ENCODE measurements around the gene UBR3. TPM values are rescaled to one million over a fixed set of nuclear protein-coding genes. Genes with fewer than 3 reads are reported as not detected.
"Not testable (repeated sequence)": the region's sequence is repeated elsewhere in the genome, so short reads cannot be mapped to it uniquely, and the experiment has no call there.

Gene UBR3
- total RNA-seq, 1 experiment from 2014 or later, result 24.5 TPM

DNA sequence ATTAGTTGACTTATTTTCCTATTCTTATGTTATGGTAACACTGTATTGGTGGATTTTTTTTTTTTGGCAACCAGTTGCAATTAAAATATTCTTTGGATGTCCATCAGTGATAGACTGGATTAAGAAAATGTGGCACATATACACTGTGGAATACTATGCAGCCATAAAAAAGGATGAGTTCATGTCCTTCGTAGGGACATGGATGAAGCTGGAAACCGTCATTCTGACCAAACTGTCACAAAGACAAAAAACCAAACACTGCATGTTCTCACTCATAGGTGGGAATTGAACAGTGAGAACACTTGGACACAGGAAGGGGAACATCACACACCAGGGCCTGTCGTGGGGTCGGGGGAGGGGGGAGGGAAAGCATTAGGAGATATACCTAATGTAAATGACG is 130.0 kb downstream of the UBR3 start:
- not testable (repeated sequence) for DNase-seq, H3K9me3 ChIP-seq, H3K4me3 ChIP-seq, H3K27me3 ChIP-seq
- H3K36me3 ChIP-seq, result peaks cover 19% of the 10 kb centered on the region

- Histone ChIP-seq H3K9me3 (no peaks in the 10 kb centered on the region), H3K4me3 (no peak overlapping the region), H3K36me3 (peaks cover 33% of the 10 kb centered on the region), H3K27me3 (no peaks in the 10 kb centered on the region)
- no peak for DNase-seq
These were observed 134.7 kb downstream of the UBR3 start for GRCh38 chr2:169961911-169962310.

- no peak overlapping the region for H3K4me3 ChIP-seq
- no peaks in the 10 kb centered on the region for H3K27me3 ChIP-seq
- H3K9me3 ChIP-seq, result no peaks in the 10 kb centered on the region
- no peak for DNase-seq
- peaks cover 31% of the 10 kb centered on the region for H3K36me3 ChIP-seq
These were observed 136.5 kb downstream of the UBR3 start for GRCh38 chr2:169963786-169964185.

DNA sequence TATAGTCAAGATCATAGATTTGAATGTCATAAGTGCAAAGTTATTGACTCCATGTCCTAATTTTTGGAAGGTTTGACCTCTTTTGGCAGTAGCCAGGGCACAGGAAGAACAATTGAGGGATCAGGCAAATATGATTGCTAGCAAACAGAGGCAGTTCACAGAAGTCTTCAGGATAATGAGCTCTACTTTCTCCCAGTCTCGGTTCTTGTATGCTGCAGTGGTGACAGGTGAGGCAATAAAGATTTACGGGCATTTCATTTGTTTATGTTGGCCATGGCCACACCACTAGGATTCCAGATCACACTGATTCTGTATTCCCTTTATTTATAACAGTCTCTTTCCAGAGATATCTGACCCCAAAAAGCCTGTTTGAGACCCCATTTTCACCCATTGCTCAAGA is 137.5 kb downstream of the UBR3 start:
- H3K27me3 ChIP-seq, result no peaks in the 10 kb centered on the region
- H3K9me3 ChIP-seq, result no peaks in the 10 kb centered on the region
- no peak for DNase-seq
- H3K36me3 ChIP-seq, result peaks cover 24% of the 10 kb centered on the region
- no peak overlapping the region for H3K4me3 ChIP-seq

- no peak overlapping the region for H3K4me3 ChIP-seq
- no peak for DNase-seq
- peaks cover 23% of the 10 kb centered on the region for H3K36me3 ChIP-seq
- no peaks in the 10 kb centered on the region for H3K9me3 ChIP-seq
- no peaks in the 10 kb centered on the region for H3K27me3 ChIP-seq
These were observed 138.2 kb downstream of the UBR3 start for GRCh38 chr2:169965495-169965894.

DNA sequence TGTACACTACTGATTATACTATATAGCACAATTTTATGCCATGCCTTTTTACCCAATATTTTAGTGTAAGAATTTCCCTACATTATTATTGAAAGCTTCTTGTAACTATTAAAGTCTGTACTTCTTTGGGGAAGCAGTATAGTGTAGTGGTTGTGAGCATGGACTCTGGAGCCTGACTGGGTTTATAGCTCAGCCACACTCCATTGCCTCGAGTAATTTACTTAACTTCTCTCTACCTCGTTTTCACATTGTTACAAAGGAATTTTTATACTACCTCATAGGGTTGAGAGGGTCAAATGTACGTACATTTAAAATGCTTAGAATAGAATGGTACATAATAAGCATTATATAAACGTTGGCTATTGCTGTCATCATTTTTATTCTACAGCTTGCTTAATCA is 139.2 kb downstream of the UBR3 start:
- Histone ChIP-seq H3K4me3 (no peak overlapping the region), H3K27me3 (no peaks in the 10 kb centered on the region), H3K9me3 (no peaks in the 10 kb centered on the region), H3K36me3 (peaks cover 23% of the 10 kb centered on the region)
- no peak for DNase-seq

GRCh38 chr2:169968743-169969142 is 141.5 kb downstream of the UBR3 start:
- Histone ChIP-seq H3K4me3 (no peak overlapping the region), H3K9me3 (no peaks in the 10 kb centered on the region), H3K27me3 (no peaks in the 10 kb centered on the region), H3K36me3 (peaks cover 23% of the 10 kb centered on the region)
- DNase-seq, result no peak

GRCh38 chr2:169975221-169975620 is 148.0 kb downstream of the UBR3 start:
- Histone ChIP-seq H3K27me3 (no peaks in the 10 kb centered on the region), H3K4me3 (no peak overlapping the region), H3K36me3 (peaks cover 20% of the 10 kb centered on the region), H3K9me3 (peaks cover 14% of the 10 kb centered on the region)
- DNase-seq, result no peak

DNA sequence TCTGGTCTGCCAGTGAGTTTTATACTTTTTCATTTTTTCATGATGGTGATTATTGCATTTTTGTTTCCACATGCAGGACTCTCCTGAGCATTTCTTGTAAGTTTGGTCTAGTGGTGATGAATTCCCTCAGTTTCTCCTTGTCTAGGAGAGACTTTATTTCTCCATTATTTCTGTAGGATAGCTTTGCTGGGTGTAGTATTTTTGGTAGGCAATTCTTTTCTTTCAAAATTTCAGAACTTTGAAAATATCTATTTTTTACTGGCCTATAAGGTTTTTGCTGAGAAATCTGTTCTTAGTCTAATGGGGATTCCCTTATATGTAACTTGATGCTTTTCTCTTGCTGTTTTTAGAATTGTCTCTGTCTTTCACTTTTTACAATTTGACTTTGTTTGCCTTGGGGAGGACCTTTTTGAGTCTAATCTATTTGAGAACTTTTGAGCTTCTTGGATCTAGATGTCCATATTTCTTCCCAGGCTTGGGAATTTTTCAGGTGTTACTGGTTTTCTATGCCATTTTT is 149.1 kb downstream of the UBR3 start:
- H3K27me3 ChIP-seq, result no peaks in the 10 kb centered on the region
- DNase-seq, result no peak
- no peak overlapping the region for H3K4me3 ChIP-seq
- peaks cover 14% of the 10 kb centered on the region for H3K9me3 ChIP-seq
- peaks cover 20% of the 10 kb centered on the region for H3K36me3 ChIP-seq

DNA sequence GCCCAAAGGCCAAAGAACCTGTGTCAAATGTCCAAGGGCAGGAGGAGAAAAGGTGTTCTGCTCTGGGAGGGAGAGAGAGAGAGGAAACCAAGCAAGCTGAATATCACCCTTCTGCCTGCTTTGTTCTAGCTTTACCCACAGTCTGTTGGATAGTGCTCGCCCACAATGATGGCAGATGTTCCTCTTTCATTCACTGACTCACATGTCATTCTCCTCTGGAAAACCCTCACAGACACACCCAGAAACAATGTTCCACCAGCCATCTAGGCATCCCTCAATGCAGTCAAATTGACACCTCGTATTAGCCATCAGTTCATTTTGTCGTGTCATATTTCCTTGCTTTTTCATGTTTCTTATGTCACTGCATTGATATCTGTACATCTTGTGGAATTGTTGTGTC is 150.3 kb downstream of the UBR3 start:
- Histone ChIP-seq H3K9me3 (peaks cover 14% of the 10 kb centered on the region), H3K36me3 (peaks cover 17% of the 10 kb centered on the region), H3K27me3 (no peaks in the 10 kb centered on the region), H3K4me3 (no peak overlapping the region)
- no peak for DNase-seq

- Histone ChIP-seq H3K9me3 (peaks cover 14% of the 10 kb centered on the region), H3K27me3 (no peaks in the 10 kb centered on the region), H3K36me3 (peaks cover 17% of the 10 kb centered on the region), H3K4me3 (no peak overlapping the region)
- no peak for DNase-seq
These were observed 151.3 kb downstream of the UBR3 start for GRCh38 chr2:169978402-169979017.

DNA sequence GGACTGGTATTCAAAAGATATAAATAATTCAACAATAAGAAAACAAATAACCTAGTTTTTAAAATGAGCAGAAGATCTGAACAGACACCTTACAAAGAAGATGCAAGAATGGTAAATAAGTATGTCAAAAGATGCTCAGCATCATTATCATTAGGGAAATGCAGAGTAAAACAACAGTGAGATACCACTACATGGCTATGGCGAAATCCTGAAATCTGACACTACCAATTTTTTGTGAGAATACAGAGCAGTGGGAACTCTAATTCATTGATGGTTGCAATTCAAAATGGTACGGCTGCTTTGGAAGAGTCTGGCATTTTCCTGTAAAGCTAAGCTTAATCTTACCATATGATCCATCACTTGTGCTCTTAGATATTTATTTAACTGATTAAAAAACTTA is 151.8 kb downstream of the UBR3 start:
- no peak for DNase-seq
- Histone ChIP-seq H3K4me3 (no peak overlapping the region), H3K9me3 (peaks cover 14% of the 10 kb centered on the region), H3K36me3 (peaks cover 17% of the 10 kb centered on the region), H3K27me3 (no peaks in the 10 kb centered on the region)

DNA sequence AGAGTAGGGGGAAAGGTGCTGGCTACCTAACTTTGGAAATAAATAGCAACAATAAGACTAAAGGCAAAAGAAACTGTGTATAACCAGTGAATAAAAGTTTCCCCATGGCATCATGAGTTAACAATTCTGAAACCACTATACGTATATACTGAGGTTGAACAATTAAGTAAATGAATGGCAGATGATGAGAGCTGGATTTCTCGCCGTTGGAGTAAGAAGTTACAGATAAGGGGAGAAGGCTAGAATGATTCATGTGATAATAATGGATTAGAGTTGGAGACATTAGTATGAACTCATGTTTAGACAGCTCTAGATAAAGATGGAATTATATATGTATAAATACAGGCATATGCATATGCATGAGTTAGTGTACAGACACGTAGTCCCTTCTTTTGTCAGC is 152.7 kb downstream of the UBR3 start:
- DNase-seq, result no peak
- H3K4me3 ChIP-seq, result no peak overlapping the region
- no peaks in the 10 kb centered on the region for H3K27me3 ChIP-seq
- H3K9me3 ChIP-seq, result peaks cover 14% of the 10 kb centered on the region
- peaks cover 12% of the 10 kb centered on the region for H3K36me3 ChIP-seq

- H3K27me3 ChIP-seq, result no peaks in the 10 kb centered on the region
- H3K36me3 ChIP-seq, result peaks cover 12% of the 10 kb centered on the region
- peaks cover 14% of the 10 kb centered on the region for H3K9me3 ChIP-seq
- no peak overlapping the region for H3K4me3 ChIP-seq
- DNase-seq, result no peak
These were observed 153.4 kb downstream of the UBR3 start for GRCh38 chr2:169980643-169981042.

DNA sequence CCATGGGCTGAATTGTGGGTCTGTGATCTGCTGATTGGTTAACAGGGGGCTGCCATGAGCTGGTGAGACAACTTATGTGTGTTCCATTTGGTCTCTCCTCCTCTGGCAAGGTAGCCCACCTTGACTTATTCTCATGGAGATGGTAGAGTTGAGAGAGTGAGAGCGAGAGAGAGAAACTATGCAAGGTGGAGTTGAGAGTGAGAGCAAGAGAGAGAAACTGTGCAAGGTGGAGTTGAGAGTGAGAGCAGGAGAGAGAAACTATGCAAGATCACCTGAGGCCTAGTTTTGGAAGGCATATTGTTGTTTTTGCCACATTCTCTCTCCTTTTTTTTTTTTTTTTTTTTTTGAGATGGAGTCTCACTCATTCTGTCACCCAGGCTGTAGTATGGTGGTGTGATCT is 155.7 kb downstream of the UBR3 start:
- Histone ChIP-seq H3K27me3 (no peaks in the 10 kb centered on the region), H3K4me3 (no peak overlapping the region), H3K36me3 (0 out of 2 replicates have a peak, but pooled peaks cover 3% of the 10 kb centered on the region), H3K9me3 (no peaks in the 10 kb centered on the region)
- DNase-seq, result no peak

DNA sequence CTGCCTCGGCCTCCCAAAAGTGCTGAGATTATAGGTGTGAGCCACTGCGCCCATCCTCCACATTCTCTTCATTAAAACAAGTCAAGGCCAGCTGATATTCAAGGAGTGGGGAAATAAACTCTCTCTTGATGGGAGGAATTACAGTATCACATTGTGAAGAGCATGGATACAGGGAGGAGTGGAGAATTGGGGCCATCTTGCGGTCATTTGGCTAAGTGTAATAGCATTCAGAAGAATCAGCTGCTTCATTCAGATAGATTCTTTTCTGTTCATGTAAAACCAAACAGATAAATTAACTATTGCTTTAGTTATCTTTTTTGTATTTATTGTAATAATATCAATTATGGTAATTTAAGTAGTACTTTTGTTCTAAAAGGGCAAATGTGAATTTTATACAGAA is 156.3 kb downstream of the UBR3 start:
- no peaks in the 10 kb centered on the region for H3K9me3 ChIP-seq
- no peak overlapping the region for H3K4me3 ChIP-seq
- H3K36me3 ChIP-seq, result 0 out of 2 replicates have a peak, but pooled peaks cover 3% of the 10 kb centered on the region
- H3K27me3 ChIP-seq, result no peaks in the 10 kb centered on the region
- DNase-seq, result no peak

DNA sequence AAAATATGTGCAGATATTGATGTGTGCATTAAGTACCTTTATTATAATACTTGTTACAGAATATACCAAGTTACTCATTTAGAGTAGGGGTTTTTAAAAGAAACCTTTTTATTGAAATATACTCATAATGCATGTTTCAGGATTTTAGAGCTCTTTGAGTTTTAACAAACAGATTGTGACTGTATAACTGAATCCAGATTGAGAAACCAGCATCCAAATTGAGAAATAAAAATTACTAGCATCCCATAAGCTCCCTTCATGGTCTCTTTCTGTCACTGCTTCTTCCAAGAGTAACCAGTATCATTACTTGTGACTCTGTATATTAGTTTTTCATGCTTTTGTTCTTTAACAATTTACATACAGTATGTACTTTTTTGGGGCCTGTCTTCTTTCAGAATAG is 156.9 kb downstream of the UBR3 start:
- Histone ChIP-seq H3K4me3 (no peak overlapping the region), H3K27me3 (no peaks in the 10 kb centered on the region), H3K36me3 (0 out of 2 replicates have a peak, but pooled peaks cover 3% of the 10 kb centered on the region), H3K9me3 (no peaks in the 10 kb centered on the region)
- no peak for DNase-seq

GRCh38 chr2:169994752-169995151 is 167.5 kb downstream of the UBR3 start:
- DNase-seq, result no peak
- Histone ChIP-seq H3K27me3 (no peaks in the 10 kb centered on the region), H3K4me3 (no peak overlapping the region), H3K9me3 (no peaks in the 10 kb centered on the region), H3K36me3 (peaks cover 11% of the 10 kb centered on the region)
